Suppressor macrophage (primary cell): ENCODE results near the gene LARP6.
"Not testable (repeated sequence)": the region's sequence is repeated elsewhere in the genome, so short reads cannot be mapped to it uniquely, and the experiment has no call there.

ENCODE experiments used
- DNase-seq, 4 experiments: peaks; one replicate each; pipeline ENCODE4 v3.0.0-alpha.2; 2020 to 2022

Gene LARP6

DNA sequence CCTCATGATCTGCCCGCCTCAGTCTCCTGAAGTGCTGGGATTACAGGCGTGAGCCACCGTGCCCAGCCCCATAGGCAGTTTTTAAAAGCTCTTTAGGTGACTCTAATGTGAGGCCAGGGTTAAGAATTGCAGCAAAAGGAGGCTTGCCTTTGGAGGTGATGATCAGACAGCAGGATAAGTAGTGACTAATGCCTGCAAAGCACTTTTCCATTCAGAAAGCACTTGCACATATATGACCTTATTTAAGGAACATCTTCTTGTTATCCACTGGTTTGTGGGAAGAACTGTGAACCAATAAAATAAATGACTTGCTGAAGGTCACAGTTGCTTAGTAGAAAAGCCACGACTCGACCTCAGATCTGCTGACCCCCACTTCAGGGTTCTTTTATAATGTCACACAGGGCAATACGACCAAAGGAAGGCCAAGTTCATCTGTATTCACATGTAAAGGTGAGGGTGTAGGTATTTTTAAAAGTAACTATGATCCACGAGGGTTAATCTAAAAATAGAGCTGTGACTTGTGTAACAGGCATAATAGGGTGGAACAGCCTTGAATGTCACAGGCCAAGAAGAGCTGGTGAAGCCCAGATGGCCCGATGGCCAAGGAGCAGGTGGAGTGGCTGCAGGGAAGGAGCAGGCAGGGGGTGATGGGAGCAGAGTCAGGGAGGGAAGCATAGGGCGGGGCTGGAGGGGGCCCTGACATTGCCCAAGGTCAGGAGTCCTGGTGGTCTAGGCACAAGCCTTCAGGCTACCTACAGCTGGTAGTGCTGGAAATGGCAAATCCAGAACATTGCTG, 24.4 kb downstream of the LARP6 start:
- DNase-seq: no peak

DNA sequence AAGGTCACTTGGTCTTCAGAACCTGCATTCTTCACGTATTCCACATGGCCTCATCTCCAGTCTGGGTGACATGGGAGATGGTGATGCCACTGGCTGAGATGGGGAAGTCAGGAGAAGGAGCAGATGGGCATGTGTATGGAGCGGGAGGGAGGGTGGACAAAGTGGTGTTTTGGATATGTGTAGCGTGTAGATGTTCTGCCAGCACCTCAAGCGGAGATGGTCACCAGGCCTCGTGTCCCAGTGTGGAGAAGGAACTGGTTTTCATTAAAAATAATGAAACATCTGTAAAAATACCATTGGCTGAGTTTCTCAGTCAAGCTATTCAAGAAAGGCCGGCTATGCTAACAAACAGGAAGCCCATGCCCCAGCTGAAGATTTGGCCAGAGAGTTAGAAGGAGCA, 26.2 kb downstream of the LARP6 start:
- DNase-seq: no peak

DNA sequence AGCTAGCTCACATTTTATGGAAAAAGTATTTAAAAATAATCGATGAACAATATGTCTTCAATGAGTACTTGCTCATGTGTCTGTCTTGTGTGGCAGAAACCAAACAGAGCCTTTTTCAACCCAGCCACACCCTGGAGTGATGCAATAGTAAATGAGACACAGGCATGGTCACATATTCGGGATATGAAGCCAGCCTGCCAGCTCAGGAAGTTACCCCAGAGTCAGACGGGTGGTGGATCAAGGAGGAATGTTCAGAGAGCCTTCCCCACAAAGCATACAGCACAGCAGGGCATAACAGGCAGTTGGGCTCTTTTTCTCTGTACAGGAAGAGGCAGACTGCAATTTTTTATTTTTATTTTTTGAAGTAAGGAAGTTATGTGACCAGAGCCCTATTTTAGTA, 27.3 kb downstream of the LARP6 start:
- DNase-seq: peak; percentile 47 to 76 (median 66)

DNA sequence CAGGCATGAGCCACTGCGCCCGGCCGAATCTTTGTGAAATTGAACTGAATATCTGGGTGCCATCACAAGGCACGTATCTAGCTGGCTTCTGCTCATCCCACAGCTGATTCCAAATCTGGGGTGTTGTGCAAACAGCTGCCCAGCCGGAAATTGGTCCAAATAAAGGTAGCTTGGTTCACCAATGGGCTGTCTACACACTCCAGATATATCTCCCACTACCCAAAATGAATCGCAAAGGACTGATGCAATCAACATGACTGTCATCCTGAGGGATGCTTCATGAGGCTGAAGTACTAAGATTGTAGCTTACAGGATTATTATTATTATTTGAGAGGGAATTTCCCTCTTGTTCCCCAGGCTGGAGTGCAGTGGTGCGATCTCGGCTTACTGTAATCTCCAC, 28.1 kb downstream of the LARP6 start:
- DNase-seq: no peak

DNA sequence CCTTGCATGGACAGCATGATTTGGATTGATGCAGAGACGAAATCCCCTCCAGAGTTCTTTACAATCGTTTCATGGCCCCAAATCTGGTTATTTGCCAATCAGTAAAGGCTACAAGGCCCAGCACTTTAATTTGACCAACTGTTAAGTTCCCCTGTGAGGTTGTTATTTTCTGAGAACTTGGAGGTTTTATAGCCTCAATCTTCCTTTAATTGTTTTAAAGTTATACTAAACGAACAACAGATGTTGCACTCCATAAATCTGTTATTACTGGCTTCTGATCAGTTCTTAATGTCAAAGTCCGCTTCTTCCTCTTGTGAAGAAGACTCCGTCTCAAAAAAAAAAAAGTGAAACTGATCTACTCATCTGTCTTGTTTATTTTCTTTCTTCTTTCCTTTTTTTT, 30.8 kb downstream of the LARP6 start:
- DNase-seq: no peak

DNA sequence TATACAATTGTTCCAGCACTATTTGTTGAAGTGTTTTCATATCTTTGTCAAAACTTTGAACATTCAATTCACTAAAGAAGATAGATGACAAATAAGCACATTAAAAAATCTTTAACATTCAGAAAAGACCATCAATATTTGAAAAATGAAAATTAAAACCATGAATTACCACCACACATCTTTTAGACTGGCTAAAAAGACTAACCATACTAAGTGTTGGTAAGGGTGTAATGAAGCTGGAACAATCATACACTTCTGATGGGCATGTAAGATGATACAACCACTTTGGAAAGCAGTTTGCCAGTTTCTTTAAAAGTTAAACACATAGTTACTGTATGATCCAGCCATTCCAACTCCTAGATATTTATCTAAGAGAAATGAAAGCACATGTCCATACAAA, 33.7 kb downstream of the LARP6 start:
- DNase-seq: no peak

DNA sequence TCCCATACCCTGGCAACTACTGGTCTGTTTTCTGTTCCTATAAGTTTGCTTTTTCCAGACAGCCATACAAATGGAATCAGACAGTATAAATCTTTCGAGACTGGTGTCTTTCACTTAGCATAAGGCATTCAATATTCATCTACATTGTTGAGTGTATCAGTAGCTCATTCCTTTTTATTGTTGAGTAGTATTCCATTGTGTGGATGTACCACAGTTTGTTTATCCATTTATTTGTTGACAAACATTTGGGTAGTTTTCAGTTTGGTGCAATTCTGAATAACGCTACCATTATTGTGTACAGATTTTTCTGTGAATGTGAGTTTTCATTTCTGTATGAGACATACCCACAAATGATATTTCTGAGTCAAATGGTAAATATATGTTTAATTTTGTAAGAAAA, 35.4 kb downstream of the LARP6 start:
- DNase-seq: no peak

DNA sequence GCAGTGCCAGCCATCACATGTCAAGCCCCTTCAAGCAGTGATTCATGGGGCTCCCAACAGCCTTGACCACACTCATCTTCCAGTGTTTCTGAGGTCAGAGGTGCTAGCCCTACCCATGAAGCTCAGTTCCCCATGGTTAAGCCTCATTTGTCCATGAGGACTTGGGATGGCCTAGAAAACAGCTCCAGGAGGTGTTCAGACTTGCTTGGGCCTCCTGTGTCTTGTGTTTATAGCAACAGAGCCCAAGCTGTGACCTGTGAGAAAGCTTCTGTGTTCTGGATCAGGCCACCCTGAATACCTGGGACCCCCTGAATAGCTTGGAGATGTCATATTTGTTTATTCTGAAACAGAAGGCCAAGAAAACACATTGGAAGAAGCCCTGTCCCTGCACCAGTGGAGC, 36.7 kb downstream of the LARP6 start:
- DNase-seq: no peak

DNA sequence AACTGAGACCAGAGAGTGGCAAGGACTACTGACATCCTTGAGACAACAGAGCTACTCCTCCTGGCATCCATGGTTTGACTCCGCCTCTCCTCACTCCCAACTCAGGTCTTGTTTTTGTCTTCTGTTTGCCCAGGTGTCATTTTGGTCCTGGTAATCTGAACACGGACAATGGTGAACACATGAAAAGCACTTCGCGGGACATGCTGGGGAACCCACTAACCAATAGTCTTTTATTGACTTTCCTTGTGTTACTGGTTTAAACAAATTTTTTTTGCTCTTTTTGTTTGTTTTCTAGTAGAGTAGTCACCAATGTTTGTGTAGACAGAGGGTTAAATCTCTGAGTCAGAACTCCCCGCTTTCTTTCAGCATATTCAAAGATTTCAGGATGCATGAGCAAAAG, 38.4 kb downstream of the LARP6 start:
- no peak for DNase-seq

DNA sequence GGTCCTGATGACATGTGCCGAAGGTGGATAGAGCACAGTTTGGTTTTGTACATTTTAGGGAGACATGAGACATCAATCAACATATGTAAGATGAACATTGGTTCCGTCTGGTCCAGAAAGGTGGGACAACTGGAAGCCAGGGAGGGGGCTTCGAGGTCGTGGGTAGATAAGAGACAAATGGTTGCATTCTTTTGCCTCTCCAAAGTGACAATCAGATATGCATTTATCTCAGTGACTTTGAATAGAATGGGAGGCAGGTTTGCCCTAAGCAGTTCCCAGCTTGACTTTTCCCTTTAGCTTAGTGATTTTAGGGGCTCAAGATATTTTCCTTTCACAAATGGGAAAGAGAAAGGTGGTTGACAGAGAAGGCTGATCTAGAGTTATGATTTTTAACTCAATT, 38.9 kb downstream of the LARP6 start:
- not testable (repeated sequence) for DNase-seq

DNA sequence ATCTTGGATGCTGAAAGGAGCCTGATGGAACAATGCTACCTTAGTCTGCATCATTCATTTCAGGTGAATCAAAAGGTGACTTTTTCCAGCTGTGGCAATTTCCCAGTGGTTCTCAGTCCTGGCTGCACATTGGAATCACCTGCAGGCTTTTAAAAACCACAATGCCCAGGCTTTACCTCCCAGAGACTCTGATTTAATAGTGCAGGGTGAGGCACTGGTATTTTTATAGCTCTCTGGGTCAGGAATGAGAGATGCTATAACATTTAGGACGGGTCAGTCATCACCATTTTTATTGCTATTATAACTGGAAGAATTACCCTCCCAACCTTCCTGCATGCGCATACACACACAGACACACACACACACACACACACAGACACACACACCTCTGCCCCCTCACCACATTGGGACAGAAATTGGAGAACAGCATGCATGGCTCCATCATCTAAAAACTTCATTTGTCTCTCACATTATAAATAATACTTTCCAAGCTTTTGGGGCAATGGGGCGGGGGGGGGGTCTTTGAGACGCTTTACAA, 41.1 kb downstream of the LARP6 start:
- no peak for DNase-seq

DNA sequence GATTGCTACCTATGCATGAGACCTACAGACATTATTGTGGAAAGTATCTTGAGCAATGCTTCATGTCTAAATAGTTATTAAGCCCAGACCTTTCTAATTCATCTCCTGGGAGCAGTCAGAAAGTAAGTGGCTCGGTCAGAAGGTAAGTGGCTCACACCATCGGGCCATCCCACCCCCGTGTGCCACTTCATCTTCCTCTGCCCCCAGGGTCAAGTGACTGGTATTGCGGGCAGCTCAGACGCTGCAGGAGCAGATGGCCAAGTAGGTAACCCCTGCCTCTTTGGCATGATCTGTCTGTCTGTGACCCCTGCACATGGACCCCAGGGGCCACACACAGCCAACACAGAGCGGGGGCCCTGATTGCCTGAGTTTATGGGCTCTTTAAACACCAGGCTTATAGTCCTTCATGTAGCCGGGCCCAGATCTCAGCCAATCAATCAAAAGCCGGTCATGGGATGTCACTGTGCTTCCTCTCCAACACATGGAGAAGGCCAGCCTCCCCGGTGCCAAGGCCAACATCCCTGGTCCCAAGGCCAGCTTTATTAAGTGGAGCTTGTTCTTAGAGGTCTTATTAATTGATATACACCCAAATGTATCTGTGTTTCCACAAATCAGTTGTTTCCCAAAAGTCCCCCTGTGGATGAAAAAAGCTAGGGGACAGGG, 42.9 kb downstream of the LARP6 start:
- no peak for DNase-seq

DNA sequence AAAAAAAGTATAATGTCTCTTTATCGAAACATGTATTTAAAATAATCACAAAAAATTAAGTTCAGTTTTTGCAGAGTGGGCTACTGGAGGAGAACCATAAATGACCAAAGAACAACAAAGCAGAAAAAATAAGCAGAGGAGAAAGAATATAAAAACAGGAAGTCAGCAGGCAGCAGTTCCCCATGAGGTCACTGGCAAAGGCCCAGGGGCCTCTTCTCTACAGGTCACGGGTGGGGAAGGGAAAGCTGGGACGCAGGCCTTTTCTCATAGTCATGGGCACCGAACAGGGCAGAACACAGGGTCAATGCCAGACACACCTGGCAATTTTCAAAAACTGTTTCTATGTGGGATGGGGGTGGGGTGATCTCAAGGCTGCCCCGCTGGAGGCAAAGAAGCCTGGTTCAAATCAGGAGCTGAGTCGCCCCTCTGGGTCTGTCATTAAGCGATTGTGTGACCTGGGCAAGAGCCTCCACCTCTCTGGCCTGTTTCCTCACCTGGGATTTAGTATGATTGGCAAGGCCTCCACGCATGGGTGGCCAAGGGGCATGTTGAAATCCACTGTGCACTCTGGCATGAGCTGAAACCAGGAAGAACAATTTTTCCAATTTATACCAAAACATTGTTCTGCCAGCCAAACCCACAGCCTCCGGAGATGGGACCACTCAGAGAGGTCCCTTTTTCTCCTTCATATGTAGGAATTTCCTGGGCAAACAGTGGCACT, 46.8 kb downstream of the LARP6 start:
- peak; percentile 77 to 91 (median 88) for DNase-seq

DNA sequence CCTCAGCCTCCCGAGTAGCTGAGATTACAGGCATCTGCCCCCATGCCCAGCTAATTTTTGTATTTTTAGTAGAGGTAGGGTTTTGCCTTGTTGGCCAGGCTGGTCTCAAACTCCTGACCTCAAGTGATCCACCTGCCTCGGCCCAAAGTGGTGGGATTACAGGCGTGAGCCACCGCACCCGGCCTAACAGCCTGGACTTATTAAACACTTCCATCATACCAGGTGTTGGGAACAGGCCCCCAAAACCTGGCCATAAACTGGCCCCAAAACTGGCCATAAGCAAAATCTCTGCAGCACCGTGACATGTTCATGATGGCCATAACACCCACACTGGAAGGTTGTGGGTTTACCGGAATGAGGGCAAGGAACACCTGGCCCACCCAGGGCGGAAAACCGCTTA, 49.6 kb downstream of the LARP6 start:
- not testable (repeated sequence) for DNase-seq

DNA sequence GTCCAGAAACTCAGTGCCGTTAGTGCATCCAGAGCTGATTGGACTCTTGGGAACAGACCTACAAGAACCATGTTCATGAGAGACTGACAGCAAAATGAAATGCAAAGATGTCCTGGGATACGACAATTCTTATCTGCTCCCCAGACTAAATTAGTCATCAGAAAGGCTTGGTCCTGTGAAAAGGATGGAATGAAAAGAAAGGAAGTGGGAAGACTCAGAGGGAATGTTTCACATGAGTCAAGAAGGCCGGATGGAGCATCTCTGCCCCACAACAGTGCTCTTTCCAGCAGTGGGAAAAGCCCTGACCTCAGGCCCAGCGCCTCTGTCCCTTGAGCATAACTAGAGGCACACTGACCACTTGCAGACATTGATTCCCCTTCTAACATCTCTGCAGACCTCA, 51.3 kb downstream of the LARP6 start:
- DNase-seq: no peak

DNA sequence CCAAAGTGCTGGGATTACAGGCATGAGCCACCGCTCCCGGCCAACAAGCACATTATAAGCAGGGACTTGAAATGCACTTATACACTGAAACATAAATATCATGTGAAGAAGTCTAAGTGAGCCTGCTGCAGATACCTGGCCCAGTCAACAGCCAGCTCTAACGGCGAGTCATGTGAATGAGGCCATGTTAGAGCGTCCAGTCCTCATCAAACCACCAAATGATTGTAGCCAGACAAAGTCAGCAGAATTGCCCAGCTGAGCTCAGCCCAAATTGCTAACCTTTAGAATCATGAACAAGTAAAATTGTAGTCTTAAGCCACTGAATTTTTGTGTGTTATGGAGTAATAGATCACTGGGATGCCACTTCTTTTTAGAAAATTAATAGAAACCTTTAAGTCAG, 52.8 kb downstream of the LARP6 start:
- no peak for DNase-seq

DNA sequence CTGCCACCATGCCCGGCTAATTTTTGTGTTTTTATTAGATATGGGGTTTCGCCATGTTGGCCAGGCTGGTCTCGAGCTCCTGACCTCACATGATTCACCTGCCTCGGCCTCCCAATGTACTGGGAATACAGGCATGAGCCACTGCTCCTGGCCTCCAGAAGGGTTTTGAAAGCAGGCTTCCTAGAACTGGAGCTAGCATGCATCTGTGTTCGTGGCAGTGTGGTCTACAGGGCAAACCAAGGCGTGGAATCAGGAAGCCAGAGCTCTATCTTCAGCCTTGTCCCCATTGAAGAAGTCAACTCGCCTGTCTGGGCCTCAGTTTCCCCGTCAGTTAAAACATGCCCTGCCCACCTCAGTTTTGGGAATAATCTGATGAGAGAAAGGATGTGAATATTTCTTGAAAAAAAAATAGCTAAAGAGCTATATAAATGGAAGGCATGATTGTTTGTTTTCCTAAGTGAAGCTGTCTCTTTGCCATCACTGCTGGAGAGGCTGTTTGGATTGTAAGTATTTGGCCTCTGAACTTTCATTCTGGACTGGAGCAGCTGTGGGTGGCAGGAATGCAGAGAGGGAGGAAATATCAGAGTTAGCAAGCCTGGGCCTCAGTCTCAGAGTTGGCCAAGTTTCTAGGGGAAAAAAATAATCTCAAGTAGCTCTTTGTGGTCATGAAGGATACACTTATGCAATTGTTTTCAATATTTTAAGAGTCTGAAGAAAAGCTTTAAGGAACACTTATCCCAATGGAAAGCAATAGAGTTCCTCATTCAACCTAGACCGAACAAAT, 54.1 kb downstream of the LARP6 start:
- DNase-seq: no peak

DNA sequence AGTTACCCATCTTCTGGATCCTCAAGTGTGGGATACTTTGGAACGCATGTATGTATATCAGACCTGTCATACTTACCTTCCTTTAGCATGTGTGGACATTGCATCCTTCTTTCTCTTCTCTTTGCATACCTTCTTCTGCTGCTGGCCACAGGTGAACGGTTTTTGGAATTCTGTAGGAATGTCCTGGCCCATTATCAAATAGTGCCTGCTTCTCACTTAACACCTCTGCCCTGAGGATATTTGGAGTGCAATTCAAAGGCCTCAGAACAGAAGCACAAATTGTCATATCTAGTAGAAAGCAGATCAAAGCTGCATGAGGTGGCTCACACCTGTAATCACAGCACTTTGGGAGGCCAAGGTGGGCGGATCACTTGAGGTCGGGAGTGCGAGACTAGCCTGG, 56.5 kb downstream of the LARP6 start:
- DNase-seq: no peak

DNA sequence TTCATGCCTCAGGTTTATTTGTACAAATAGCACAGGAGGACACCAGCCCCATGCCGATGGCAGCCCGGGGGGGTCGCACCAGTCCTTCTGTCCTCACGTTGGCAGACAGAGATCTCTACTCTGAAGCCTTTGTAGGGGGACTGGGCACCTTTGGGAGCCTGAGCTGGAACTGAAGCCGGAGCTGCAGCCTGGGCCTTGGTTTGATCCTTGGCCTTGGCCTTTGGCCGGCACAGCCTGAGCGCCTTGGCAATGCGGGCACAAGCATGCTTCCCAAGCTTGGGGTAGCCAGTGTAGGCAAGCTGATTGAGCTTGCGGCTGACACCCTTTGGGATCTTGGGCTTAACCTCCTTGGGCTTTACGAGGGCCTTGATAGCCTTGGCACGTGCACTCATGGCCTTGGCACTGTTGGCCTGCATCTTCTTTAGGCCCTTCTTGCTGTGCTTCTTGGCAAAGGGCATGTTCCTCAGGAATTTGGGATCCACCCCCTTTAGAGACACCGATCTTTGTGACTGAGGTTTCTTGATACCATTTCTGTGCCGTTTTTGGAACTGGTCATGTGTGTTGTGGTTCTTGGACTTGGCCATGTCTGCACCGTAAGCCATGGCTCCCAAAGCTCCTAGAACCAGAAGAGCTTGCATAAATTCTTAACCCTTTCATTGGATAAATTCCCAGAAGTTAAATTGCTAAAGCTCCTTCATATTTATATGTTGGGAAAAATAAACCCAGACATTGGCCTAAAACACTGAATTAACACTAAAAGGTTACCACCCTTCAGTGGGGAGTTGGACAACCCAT, 57.2 kb downstream of the LARP6 start:
- DNase-seq: no peak

DNA sequence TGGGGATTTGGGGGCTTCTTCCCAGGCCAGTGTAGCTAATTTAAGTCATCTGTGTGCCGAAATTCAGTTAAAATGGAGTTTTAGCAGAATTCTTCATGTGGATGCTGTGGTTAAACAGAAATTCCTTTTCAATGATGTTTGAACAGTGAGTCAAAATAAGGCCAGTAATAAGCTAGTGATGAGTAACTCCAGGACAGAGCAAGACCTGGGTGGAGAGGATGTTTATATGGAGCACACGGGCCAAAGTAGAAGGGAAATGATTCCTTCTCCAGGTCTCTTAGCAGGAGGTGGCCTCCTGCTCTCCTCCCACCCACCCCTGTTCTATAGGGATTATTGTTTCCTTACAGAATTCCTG, 58.7 kb downstream of the LARP6 start:
- DNase-seq: no peak

DNA sequence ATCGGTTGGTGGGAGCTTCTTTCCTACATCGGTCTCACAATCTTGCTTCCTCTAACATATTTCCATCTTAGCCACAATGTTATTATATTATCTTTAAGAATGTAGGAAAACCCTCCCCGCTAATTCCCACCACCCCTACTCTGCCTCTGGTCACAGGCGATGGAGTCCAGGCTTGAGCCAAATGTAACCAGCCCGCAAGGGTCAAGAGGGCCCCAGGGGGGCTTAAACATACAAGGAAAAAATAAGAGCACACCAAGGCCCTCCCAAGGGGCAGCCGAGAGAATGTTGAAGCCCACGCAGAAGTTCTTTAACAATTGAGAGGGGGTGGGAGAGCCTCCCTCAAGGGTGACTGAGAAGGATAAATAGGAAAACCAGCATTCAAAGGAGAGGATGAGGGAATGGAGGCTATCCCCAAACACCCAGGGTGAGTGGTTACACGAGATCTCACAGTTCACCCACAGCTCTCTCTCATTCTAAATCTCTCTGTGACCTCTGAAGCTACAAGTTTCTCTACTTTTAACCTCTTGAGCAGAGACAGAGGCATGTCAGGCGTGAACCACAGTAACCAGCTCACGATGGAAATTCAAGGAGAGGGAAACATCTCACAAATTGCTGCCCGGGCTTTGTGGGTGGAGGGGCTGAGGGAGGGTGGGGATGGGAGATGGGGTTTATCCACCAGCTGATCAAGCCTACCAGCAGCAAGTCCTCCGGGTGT, 59.2 kb downstream of the LARP6 start:
- DNase-seq: no peak
